Kidney epithelial cell (primary cell): ENCODE results near the gene PRDM12. TPM values are rescaled to one million over a fixed set of nuclear protein-coding genes. Genes with fewer than 3 reads are reported as not detected.

Experiments used
- DNase-seq: peaks from one replicate; pipeline ENCODE4 v3.0.0-alpha.2; 2010; ENCODE audit warnings: low read depth
- H3K27me3 ChIP-seq: 2 replicates; pipeline ENCODE4 v1.6.0; 2011; ENCODE audit warnings: low read length; ENCODE audit not compliant: control insufficient read depth, insufficient read depth
- H3K36me3 ChIP-seq: 2 replicates; pipeline ENCODE4 v1.5.1; 2011; ENCODE audit warnings: low read length; ENCODE audit not compliant: control insufficient read depth, insufficient read depth
- H3K4me3 ChIP-seq: 2 replicates; pipeline ENCODE4 v1.5.1; 2011; ENCODE audit warnings: low read depth, mild to moderate bottlenecking, control low read depth, low read length
- CTCF ChIP-seq: IDR thresholded peaks from 2 replicates; pipeline ENCODE4 v1.5.1; 2011; ENCODE audit warnings: mild to moderate bottlenecking, moderate library complexity, low read length, control low read depth, inconsistent platforms; ENCODE audit not compliant: insufficient read depth, poor library complexity, severe bottlenecking
- total RNA-seq: library from RNA; depleted of rRNA; stranded (reverse); fragments of >200 nt; gene quantifications from 2 replicates; pipeline ENCODE4 v1.2.3, GENCODE V29; 2015

PRDM12 gene
- total RNA-seq, 1 donor from 2014 or later, result 0.13 TPM

DNA sequence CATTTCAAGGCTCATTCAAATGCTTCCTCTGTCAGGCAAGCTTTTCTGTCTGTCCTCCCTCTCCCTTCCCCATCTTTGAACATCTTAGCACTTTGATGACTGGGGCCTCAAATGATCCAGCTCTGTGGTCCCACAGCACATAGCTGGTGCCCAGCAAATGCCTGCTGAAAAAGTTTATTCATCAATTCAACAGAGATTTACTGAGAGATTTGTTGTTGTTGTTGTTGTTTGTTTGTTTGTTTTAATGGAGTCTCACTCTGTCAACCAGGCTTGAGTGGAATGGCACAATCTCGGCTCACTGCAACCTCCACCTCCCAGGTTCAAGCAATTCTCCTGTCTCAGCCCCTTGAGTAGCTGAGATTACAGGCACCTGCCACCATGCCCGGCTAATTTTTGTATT is 23.2 kb downstream of the PRDM12 start:
- Histone ChIP-seq H3K27me3 (no peaks in the 10 kb centered on the region), H3K36me3 (no peaks in the 10 kb centered on the region), H3K4me3 (no peak overlapping the region)
- DNase-seq, result no peak
- TF ChIP-seq CTCF, result no peak

DNA sequence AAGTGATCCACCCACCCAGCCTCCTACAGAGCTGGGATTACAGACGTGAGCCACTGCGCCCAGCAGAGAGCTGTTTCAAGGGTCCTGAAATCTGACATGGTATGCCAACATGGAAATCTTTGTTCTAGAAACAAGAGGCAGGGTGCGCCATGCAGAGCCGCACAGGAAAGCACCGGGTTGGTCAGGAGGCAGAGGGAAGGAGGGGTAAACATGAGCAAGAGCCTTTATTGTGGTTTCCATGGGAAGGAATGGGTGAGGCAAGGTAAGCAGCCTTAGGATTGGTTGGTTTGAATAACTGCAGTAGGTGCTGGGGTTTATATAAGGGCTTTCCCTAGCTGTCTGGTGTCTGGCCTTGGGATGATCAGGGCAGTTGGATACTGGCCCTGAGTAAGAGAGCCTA is 23.7 kb downstream of the PRDM12 start:
- no peaks in the 10 kb centered on the region for H3K36me3 ChIP-seq
- no peak for TF ChIP-seq CTCF
- H3K27me3 ChIP-seq, result no peaks in the 10 kb centered on the region

DNA sequence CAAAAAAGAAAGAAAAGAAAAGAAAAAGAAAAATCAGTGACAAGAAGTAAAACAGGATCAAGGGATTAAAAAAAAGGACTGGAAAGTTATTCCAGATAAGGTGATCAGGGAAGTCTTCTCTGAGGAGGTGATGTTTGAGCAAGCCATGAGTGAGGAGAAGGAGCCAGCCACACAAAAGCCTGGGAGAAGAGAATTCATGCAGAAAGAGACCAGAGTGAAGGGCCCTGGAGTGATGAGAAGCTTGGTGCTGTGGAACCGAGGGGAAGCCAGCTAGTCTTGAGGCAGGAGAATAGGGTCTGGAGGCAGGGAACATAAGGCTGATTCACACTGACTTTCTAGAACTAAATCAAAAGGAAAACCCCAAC is 25.2 kb downstream of the PRDM12 start:
- no peak for DNase-seq
- H3K4me3 ChIP-seq, result no peak overlapping the region
- no peak for TF ChIP-seq CTCF

More for the DNA sequence above, 23.7 kb downstream of the PRDM12 start:
- no peak overlapping the region for H3K4me3 ChIP-seq
- DNase-seq, result no peak

DNA sequence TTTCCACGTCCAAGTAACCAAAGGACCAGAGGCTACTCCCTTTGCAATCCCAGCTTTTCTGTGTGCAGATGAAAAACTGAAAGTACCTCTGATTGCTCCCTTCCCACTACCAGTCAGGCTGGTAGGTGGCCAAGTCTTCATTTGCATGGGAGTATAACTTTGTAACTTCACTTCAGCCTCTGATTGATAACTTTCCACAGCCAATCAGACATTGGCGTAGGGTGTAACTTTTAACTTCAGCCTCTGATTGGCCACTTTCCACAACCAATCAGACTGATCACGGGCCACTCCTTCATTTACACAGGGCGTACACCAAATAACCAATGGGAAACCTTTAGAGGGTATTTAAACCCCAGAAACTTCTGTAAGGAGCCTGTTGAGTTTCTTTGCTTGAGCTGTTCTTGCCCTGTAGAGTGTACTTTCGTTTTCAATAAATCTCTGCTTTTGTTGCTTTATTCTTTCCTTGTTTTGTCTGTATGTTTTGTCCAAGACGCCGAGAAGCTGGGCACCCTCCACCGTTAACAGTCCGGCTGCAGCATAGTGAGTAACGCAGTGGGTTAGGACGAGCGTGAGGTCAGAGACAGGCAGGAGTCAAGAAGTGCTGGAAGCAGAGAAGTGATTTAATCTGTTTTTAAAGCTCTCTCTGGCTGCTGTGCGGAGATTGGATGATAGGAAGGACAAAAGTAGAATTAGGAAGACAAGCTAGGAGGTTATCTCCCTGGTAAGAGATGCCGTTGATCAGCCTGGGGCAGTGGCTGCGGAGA is 25.7 kb downstream of the PRDM12 start:
- Histone ChIP-seq H3K36me3 (no peaks in the 10 kb centered on the region), H3K27me3 (no peaks in the 10 kb centered on the region), H3K4me3 (no peak overlapping the region)
- TF ChIP-seq CTCF, result no peak
- no peak for DNase-seq

More for the DNA sequence above, 25.2 kb downstream of the PRDM12 start:
- no peaks in the 10 kb centered on the region for H3K36me3 ChIP-seq
- H3K27me3 ChIP-seq, result no peaks in the 10 kb centered on the region

DNA sequence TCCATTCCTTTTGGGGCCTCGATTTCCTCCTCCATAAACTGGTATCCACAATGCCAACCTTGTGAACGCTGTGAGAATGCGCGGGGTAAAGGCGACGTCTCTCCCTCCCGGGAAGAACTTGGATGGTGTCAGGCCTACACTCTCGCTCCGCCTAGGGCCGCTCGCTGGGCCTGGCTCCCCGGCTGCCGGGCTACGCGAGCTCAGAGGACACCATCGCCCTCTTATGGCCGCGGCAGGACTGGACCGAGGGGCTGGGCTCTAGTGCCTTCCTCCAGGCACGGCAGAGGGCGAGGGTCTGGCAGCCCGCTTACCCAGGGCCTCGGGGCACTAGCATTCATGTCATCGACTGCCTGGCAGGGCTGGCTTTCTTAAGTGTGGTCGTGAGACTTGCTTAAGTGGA is 27.9 kb downstream of the PRDM12 start:
- no peaks in the 10 kb centered on the region for H3K36me3 ChIP-seq
- no peak overlapping the region for H3K4me3 ChIP-seq
- peak; percentile 42 for TF ChIP-seq CTCF
- DNase-seq, result no peak
- no peaks in the 10 kb centered on the region for H3K27me3 ChIP-seq

DNA sequence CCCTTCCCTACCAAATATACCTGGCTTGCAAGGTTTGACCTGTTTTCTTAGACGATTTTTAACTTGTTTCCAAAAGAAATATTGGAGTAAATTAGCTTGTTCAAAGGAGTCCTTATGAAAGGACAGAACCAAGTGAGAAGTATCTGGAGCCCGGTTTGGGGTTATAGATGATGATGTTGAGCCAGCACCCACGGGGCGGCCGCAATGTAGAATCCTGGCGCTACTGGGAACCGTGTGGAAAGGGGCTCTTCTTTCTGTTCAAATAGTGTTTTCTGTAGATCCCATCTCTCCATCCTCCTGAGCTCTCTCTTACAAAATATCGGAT is 28.7 kb downstream of the PRDM12 start:
- no peak for DNase-seq
- no peaks in the 10 kb centered on the region for H3K36me3 ChIP-seq
- peak overlapping the region; percentile 36 for H3K4me3 ChIP-seq
- no peak for TF ChIP-seq CTCF
- H3K27me3 ChIP-seq, result no peaks in the 10 kb centered on the region
